IMR-90 (cell line): ENCODE results near the gene SH2B2. TPM values are rescaled to one million over a fixed set of nuclear protein-coding genes. Genes with fewer than 3 reads are reported as not detected.

ENCODE experiments used
- ATAC-seq: fragments of 200-7000 bp; cut with Tn5 transposase; 2 replicates; pipeline ENCODE4 v1.9.1; 2020; ENCODE audit warnings: low read depth, mild to moderate bottlenecking, moderate library complexity
- BruUV-seq: library from RNA; stranded (reverse); fragments of 400-500 nt; replicated peaks from 2 replicates; lab custom pipeline; 2021; lab: Mats Ljungman, UMichigan
- CTCF ChIA-PET: fragments of 300-600 bp; formaldehyde crosslinking; extraction: SDS; loops from one replicate; lab custom pipeline; 2021; ENCODE audit warnings: antibody characterized with exemption; lab: Yijun Ruan, JAX
- POLR2A ChIA-PET: fragments of 300-600 bp; sonication (Branson Sonifier 250); formaldehyde crosslinking; loops from one replicate; lab custom pipeline; 2022; ENCODE audit warnings: antibody characterized with exemption; ENCODE audit not compliant: unreplicated experiment; lab: Charles Lee
- DNase-seq: peaks from one replicate; pipeline ENCODE4 v3.0.0; 2013
- H2AFZ ChIP-seq: replicated peaks from 2 replicates; pipeline ENCODE3; 2013; ENCODE audit warnings: low read length, mild to moderate bottlenecking; ENCODE audit not compliant: poor library complexity
- H2AK5ac ChIP-seq: 2 replicates; pipeline ENCODE4 v1.6.1; 2013; ENCODE audit warnings: low read depth, low read length, inconsistent platforms
- H2AK9ac ChIP-seq: replicated peaks from 2 replicates; pipeline ENCODE3; 2013; ENCODE audit warnings: mild to moderate bottlenecking, low read depth, low read length, moderate library complexity; ENCODE audit not compliant: poor library complexity
- H2BK120ac ChIP-seq: 2 replicates; pipeline ENCODE4 v1.6.1; 2013; ENCODE audit warnings: low read depth, low read length, inconsistent platforms
- H2BK15ac ChIP-seq: 3 replicates; pipeline ENCODE4 v1.6.1; 2013; ENCODE audit warnings: low read depth, low read length, inconsistent platforms
- H2BK20ac ChIP-seq: 2 replicates; pipeline ENCODE4 v1.6.1; 2013; ENCODE audit warnings: low read depth, mild to moderate bottlenecking, inconsistent platforms, low read length, moderate library complexity
- H2BK5ac ChIP-seq: 2 replicates; pipeline ENCODE4 v1.6.1; 2013; ENCODE audit warnings: mild to moderate bottlenecking, low read depth, low read length, inconsistent platforms; ENCODE audit not compliant: poor library complexity, severe bottlenecking
- H3K14ac ChIP-seq: replicated peaks from 2 replicates; pipeline ENCODE4 v1.6.1; 2013; ENCODE audit warnings: low read depth, low read length, inconsistent platforms
- H3K18ac ChIP-seq: 2 replicates; pipeline ENCODE4 v1.6.1; 2013; ENCODE audit warnings: low read depth, low read length, control low read depth
- H3K23ac ChIP-seq: 2 replicates; pipeline ENCODE4 v1.6.1; 2013; ENCODE audit warnings: low read depth, low read length, inconsistent platforms
- H3K27ac ChIP-seq: 2 replicates; pipeline ENCODE4 v1.5.1; 2013; ENCODE audit warnings: mild to moderate bottlenecking, control low read depth, low read length; ENCODE audit not compliant: insufficient read depth
- H3K27me3 ChIP-seq: 2 replicates; pipeline ENCODE4 v1.6.1; 2013; ENCODE audit warnings: low read length; ENCODE audit not compliant: control insufficient read depth, insufficient read depth
- H3K36me3 ChIP-seq: 2 replicates; pipeline ENCODE4 v1.6.1; 2013; ENCODE audit warnings: low read length, mixed read lengths; ENCODE audit not compliant: control insufficient read depth, insufficient read depth
- H3K4ac ChIP-seq: 2 replicates; pipeline ENCODE4 v1.6.1; 2013; ENCODE audit warnings: low read depth, low read length, inconsistent platforms
- H3K4me1 ChIP-seq: 2 replicates; pipeline ENCODE4 v1.6.1; 2013; ENCODE audit warnings: low read length, mixed read lengths; ENCODE audit not compliant: control insufficient read depth, insufficient read depth
- H3K4me2 ChIP-seq: 2 replicates; pipeline ENCODE4 v1.6.1; 2013; ENCODE audit warnings: low read depth, mild to moderate bottlenecking, control low read depth, low read length, moderate library complexity
- H3K4me3 ChIP-seq: 2 replicates; pipeline ENCODE4 v1.5.1; 2013; ENCODE audit warnings: low read depth, mild to moderate bottlenecking, control low read depth, low read length, moderate library complexity; ENCODE audit not compliant: insufficient read depth
- H3K56ac ChIP-seq: 2 replicates; pipeline ENCODE4 v1.6.1; 2013; ENCODE audit warnings: low read length, inconsistent platforms; ENCODE audit not compliant: insufficient read depth; ENCODE audit errors: extremely low read depth
- H3K79me1 ChIP-seq, 2 experiments: 2 replicates each; pipeline ENCODE4 v1.6.1; 2013; ENCODE audit warnings: low read length in 2 of 2, inconsistent platforms in 1 of 2, low read depth in 1 of 2
- H3K9ac ChIP-seq: 2 replicates; pipeline ENCODE4 v1.6.1; 2013; ENCODE audit warnings: low read depth, low read length, control low read depth
- H3K9me1 ChIP-seq: 2 replicates; pipeline ENCODE4 v1.6.1; 2013; ENCODE audit warnings: low read length, inconsistent platforms; ENCODE audit not compliant: insufficient read depth
- H3K9me3 ChIP-seq: 2 replicates; pipeline ENCODE4 v1.6.1; 2013; ENCODE audit warnings: low read length; ENCODE audit not compliant: control insufficient read depth, insufficient read depth
- H4K20me1 ChIP-seq: 2 replicates; pipeline ENCODE4 v1.6.1; 2013; ENCODE audit warnings: low read length, inconsistent platforms; ENCODE audit not compliant: insufficient read depth
- H4K5ac ChIP-seq: 2 replicates; pipeline ENCODE4 v1.6.1; 2013; ENCODE audit warnings: mild to moderate bottlenecking, low read depth, low read length, control low read depth
- H4K8ac ChIP-seq, 2 experiments: 2 replicates each; pipeline ENCODE4 v1.6.1; 2013; ENCODE audit warnings: low read depth in 2 of 2, low read length in 2 of 2, control low read depth in 1 of 2, inconsistent platforms in 1 of 2
- H4K91ac ChIP-seq: 2 replicates; pipeline ENCODE4 v1.6.1; 2013; ENCODE audit warnings: low read depth, low read length, inconsistent platforms; ENCODE audit not compliant: insufficient read depth
- FOS ChIP-seq: fragments of 150-350 bp; IDR thresholded peaks from 2 replicates; pipeline ENCODE4 v1.6.1; 2016; ENCODE audit warnings: low read depth, low read length
- SMC3 ChIP-seq: fragments of 150-350 bp; IDR thresholded peaks from 2 replicates; pipeline ENCODE4 v1.6.1; 2016; ENCODE audit warnings: low read depth, mild to moderate bottlenecking, antibody characterized with exemption, low read length, moderate library complexity
- whole genome bisulfite sequencing, 2 experiments: methylation state at CpG; one replicate each; pipeline versions ENCODE4 v1.1.5 to v1.1.7; 2013; ENCODE audit warnings: missing lambda C conversion rate in 2 of 2; ENCODE audit not compliant: insufficient read length in 1 of 2; ENCODE audit errors: extremely low coverage in 2 of 2; 5-methylcytosine and 5-hydroxymethylcytosine counted together
- dilution Hi-C: fragments of 300-500 bp; cut with HindIII; formaldehyde crosslinking; loops from one replicate; pipeline ENCODE4 v1.14.3; 2018; ENCODE audit warnings: low sequenced_read_pairs; ENCODE audit not compliant: unreplicated experiment
- in situ Hi-C: fragments of 300-500 bp; cut with MboI; formaldehyde crosslinking; loops from 3 replicates; pipeline ENCODE4 v1.14.3; 2019; ENCODE audit warnings: low sequenced_read_pairs, inconsistent platforms, mixed read lengths
- intact Hi-C: fragments of 100-400 bp; cut with micrococcal nuclease; formaldehyde crosslinking; loops from 2 replicates; pipeline ENCODE4 v1.10.0; 2022
- polyA plus RNA-seq, 3 experiments: library from polyadenylated mRNA; depleted of rRNA; stranded (reverse); fragments of >200 nt; gene quantifications; 2 replicates each; pipeline ENCODE4 v1.2.3, GENCODE V29; 2012; ENCODE audit warnings: low replicate concordance in 1 of 3
- total RNA-seq: library from RNA; depleted of rRNA; stranded (reverse); fragments of >200 nt; gene quantifications from 2 replicates; pipeline ENCODE4 v1.2.3, GENCODE V29; 2012
- TF ChIP-seq, protein P1 (sequence below): fragments of 150-350 bp; IDR thresholded peaks from 2 replicates; pipeline ENCODE4 v1.6.1; 2017; ENCODE audit warnings: mild to moderate bottlenecking, antibody characterized with exemption, low read length, low read depth
- TF ChIP-seq, protein P2 (sequence below): fragments of 150-350 bp; IDR thresholded peaks from 2 replicates; pipeline ENCODE4 v1.6.1; 2016; ENCODE audit warnings: low read depth, mild to moderate bottlenecking, low read length, moderate library complexity, borderline replicate concordance

The SH2B2 gene
- total and polyA plus RNA-seq, 2 of the 4 experiments (the other 2 are of a cell fraction), result 0.36 to 0.99 TPM

DNA sequence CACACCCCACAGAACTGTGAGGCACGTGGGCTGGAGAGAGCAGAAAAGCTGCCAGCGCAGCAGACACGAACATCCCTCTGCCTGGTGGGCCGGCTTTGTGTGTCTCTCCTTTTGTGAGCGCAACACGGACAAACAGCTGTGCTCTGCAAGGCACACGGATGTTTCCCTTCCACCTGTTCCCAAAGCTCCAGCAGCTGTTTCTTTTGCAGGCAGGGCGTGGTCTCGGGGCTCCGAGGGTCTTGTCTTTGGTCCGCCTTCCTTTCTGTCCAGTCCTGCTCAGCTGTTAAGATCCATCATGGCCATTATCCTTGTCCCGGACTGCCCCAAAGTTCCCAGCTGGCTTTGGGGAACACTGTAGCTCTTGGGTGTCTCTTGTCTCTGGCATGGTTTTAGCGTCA lies 32.7 kb upstream of the SH2B2 start:
- H3K23ac ChIP-seq, result no peak overlapping the region
- ChIA-PET POLR2A (no interaction called here), CTCF (no interaction called here)
- in situ Hi-C loops (loop anchor here (25.0 kb wide), 1 partner anchor 892 kb away; the partner anchor contains the start of gene COL26A1), intact Hi-C loops (no loop called here), dilution Hi-C loops (no loop called here)
- no peaks in the 10 kb centered on the region for H3K4me1 ChIP-seq
- no peak overlapping the region for H3K4me2 ChIP-seq
- BruUV-seq, result no TSS peak
- H4K20me1 ChIP-seq, result no peaks in the 10 kb centered on the region; the same call in 1 of the 2 replicates
- DNase-seq (no peak), ATAC-seq (no peak)
- H3K56ac ChIP-seq, result no peak overlapping the region
- H2AFZ ChIP-seq, result no peak overlapping the region
- H2BK20ac ChIP-seq, result no peak overlapping the region
- H4K5ac ChIP-seq, result no peak overlapping the region
- no peak overlapping the region for H3K14ac ChIP-seq
- no peak overlapping the region for H3K4ac ChIP-seq
- H3K79me1 ChIP-seq, result peaks cover 0 to 4% of the 10 kb centered on the region in 2 experiments; a peak in 1 of 4 replicates
- no peak overlapping the region for H2AK5ac ChIP-seq
- no peaks in the 10 kb centered on the region for H3K9me1 ChIP-seq
- H3K9me3 ChIP-seq, result no peaks in the 10 kb centered on the region
- no peak overlapping the region for H2BK120ac ChIP-seq
- peaks cover 8% of the 10 kb centered on the region for H3K36me3 ChIP-seq
- H4K91ac ChIP-seq, result no peak overlapping the region
- no peak for TF ChIP-seq SMC3
- TF ChIP-seq, protein P1, sequence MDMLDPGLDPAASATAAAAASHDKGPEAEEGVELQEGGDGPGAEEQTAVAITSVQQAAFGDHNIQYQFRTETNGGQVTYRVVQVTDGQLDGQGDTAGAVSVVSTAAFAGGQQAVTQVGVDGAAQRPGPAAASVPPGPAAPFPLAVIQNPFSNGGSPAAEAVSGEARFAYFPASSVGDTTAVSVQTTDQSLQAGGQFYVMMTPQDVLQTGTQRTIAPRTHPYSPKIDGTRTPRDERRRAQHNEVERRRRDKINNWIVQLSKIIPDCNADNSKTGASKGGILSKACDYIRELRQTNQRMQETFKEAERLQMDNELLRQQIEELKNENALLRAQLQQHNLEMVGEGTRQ, result no peak
- TF ChIP-seq, protein P2, sequence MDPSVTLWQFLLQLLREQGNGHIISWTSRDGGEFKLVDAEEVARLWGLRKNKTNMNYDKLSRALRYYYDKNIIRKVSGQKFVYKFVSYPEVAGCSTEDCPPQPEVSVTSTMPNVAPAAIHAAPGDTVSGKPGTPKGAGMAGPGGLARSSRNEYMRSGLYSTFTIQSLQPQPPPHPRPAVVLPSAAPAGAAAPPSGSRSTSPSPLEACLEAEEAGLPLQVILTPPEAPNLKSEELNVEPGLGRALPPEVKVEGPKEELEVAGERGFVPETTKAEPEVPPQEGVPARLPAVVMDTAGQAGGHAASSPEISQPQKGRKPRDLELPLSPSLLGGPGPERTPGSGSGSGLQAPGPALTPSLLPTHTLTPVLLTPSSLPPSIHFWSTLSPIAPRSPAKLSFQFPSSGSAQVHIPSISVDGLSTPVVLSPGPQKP, result no peak
- no peak for TF ChIP-seq FOS
- H2BK5ac ChIP-seq, result no peak overlapping the region
- no peak overlapping the region for H2BK15ac ChIP-seq
- H3K18ac ChIP-seq, result no peak overlapping the region
- no peak overlapping the region for H4K8ac ChIP-seq
- no peaks in the 10 kb centered on the region for H3K27me3 ChIP-seq
- no peak overlapping the region for H3K9ac ChIP-seq
- H2AK9ac ChIP-seq, result no peak overlapping the region
- H3K27ac ChIP-seq, result no peak overlapping the region
- H3K4me3 ChIP-seq, result no peak overlapping the region
- WGBS, 2 experiments, result 85% methylated on average over 6 of the region's 13 CpGs; no CpG with 5 or more reads in 1 of the 2 experiments
